HG02884 (cell line): ENCODE data around the gene VWC2L.

Source experiments
- ATAC-seq: cut with Tn5 transposase; IDR thresholded peaks from one replicate; pipeline ENCODE4 v1.9.1; 2021; ENCODE audit warnings: mild to moderate bottlenecking, moderate library complexity; ENCODE audit not compliant: unreplicated experiment

The VWC2L gene

DNA sequence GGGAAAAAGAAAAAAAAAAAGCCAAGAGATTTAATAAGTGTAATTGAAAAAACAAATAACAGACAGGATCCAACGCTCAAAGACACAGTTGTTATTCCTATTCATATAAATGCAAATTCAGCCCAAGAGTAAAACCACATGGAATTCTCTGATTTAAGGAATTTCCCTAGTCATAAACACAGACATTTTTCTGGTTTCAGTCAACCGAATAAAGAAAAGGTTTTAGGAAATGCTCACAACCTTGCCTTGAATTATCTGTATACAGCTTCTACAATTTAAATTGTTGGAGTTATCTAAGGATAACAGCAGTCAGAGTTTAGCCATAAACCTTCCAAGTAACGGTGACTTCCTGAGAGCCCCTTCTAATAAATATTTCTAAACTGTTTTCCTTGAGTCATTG is 122.7 kb downstream of the VWC2L start:
- no peak for ATAC-seq

DNA sequence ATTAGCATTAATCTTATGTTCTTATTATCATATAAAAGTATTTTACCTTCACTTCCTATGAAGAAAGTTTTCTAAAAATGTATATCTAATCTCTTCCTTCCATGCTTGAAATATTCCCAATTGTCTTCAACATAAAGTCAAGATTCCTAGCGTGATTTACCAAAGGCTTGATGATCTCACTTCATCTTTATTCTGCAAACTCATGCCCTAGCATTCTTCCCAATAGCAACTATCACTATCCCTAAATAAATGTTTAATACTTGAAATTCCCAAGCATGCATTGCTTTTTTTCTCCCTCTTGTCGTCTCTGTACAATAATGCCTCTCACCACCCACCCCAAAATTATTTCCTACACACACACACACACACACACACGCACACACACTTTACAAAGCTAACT is 125.8 kb downstream of the VWC2L start:
- ATAC-seq: no peak

DNA sequence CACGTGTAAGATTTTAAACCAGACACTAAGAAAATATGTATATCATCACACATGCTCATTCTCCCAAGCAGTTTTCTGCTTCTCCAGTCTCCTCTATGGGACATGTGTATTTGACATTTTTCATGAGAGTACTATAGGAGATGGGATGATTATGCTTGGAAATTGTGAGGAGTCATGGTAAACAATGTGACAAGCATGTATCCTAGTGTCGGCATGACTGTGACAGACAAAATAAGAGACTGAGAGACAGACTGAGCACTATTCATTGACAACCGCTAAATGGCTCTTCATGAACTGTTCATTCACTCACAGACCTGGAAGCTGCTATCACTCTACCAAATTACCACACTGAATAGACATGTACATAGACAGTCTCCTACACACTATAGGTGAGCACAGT is 127.1 kb downstream of the VWC2L start:
- ATAC-seq: no peak

DNA sequence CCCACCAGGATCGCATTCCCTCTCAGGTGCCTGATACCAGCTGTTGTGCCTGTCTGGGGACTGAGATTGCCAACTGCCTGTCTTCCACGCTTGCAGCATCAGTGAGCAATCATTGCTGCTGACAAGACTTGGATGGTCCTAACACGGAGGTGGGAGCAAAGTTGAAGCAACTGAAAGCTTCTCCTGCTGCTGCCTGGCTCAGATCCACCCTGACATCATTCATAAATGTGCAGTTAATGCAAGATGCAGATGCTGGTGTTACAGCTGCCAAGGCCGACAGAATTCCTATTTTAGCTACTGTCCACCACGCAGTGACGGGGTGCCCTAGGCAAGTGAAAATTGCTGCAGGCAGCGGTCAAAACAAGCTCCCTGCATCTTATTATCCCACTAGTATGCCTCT is 131.4 kb downstream of the VWC2L start:
- ATAC-seq: no peak

DNA sequence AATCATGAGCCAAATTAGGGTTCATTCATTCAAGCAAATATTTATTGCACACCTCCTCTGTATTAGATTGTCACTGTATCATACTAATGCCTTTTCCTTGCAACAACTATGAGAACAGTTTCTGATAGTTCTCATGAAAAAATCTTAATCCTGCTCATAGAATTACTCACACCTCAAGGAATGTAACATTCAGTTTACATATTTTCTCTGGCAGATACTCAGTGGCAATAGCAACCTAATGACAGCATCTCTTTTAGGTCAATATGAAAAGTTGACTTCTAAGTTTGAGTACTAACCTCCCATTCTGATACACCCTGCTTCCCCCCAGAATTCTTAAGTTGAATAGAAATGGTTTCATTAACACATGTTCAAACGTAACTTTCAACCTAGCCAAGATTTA is 132.0 kb downstream of the VWC2L start:
- no peak for ATAC-seq

DNA sequence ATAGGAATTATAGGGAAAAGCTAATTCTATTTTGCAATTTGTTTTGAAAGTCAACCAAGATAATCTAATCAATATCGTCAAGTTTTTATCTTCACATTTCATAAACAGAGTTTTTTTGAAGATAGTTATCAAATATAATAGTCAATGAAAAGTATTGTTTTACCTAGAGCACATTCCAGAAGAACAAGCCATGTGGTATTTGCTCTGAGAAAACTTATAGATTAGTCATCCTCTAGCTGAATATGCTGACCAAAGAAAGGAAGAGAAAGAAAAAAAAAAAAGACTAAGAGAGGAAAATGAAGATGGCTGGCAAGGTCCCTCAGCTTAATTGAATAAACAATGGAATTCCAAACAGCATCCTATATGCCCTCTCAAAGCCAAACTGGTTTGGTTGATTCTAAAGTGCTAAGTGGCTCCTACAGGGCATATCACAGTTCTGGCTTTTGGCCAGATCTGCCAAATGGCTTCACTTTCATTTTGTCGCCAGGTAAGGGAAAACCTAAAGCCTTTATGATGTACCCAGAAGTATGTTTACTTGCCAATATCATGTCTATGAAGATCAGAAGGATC is 132.6 kb downstream of the VWC2L start:
- ATAC-seq: no peak

DNA sequence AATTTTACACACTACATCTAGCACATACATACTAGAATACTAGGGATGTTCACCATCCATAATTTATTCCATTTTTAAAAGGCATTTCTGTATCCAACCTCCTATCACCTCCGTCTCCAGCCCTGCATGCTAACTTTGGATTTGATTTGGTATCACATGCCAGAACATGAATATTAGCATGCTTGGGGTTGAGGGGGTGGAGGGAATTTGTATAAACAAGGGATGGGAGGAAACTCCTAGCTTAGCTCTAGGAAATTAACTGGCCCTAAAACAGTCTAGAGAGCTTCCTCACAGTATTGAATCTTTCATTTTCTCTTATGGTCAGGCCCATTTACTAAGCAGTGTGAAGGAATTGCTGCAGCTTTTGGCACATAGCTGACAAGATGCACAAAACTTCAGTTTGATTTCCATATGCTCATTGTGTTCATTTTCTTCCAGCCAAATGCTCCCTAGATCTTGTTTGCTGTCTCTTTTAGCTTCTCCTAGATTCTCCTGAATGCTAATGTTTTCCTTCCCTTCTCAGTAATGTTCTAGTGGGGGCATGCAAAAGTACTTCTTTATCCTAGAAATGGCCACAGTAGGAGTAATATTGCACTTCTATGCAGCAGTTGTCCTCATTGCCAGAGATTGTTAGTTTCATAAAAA is 135.2 kb downstream of the VWC2L start:
- no peak for ATAC-seq

DNA sequence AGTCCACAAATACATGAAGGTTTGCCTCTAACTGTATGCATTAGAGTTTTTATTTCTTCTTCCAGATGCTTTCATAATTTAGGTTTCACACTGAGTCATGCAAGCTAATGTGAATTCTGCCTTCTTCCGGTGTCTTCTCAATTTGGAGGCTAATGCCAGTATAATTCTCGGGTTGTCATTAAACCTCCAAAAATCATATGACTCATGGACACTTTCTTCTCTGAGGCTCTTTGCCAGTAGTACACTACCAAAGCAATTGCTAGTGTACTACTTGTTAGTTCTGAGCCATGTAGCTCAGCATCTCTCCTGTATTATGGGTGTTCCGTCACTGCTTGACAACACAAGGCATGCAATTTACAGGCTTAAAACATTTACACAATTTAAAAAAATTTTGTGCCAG is 137.1 kb downstream of the VWC2L start:
- no peak for ATAC-seq

DNA sequence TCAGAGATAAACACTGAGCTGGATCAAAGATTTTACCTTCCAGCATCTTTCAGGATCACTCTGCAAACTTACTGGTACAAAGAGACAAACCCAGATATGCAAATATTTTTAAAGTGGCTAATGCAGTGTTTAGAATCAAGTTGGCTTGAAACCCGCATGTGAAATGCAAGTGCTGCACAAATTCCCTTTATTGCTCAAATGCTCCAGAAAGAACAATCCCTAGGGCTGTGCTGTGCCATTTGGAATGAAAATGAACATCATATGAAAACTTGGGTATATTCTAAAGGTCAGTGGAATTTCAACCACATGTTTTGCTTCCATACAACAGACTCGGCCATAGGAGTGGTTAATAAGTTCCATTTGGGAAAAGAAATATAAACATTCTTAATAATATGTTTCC is 139.1 kb downstream of the VWC2L start:
- ATAC-seq: no peak

DNA sequence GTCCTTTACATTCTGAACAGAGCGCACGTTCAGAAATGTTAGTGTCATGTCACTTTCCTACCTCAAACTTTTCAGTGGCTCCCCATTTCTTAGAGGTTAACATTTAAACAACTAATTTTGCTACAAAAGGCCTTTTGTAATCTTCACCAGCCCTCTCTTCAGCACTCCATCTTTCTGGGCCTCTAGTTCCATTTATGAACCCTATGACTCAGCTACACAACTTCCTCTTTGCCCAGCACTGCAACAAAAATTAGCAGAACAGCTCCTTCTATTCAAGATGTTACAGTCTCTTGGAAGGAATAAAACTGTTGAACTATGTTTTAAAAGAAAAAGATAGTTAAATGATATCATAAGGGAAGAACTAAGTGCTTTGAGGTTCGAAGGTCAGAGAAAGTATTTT is 139.9 kb downstream of the VWC2L start:
- no peak for ATAC-seq

DNA sequence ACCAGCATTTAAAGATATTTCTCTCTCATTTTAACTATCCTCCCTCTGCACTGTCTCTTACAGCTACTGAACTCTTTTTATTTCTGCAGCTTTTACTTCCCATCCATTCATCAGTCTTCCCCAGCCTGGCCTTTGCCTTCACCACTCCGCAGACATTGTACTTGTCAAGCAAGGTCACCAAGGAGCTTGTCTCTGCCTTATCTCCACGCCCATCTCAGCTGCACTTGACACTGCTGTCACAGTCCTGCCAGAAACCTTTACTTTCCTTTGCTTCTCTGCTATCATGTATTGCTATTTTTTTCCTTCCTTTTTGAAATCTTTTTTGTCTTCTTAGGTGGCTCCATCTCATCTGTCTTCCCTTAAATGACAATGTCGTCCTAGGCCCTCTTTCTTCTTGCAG is 147.0 kb downstream of the VWC2L start:
- ATAC-seq: no peak

DNA sequence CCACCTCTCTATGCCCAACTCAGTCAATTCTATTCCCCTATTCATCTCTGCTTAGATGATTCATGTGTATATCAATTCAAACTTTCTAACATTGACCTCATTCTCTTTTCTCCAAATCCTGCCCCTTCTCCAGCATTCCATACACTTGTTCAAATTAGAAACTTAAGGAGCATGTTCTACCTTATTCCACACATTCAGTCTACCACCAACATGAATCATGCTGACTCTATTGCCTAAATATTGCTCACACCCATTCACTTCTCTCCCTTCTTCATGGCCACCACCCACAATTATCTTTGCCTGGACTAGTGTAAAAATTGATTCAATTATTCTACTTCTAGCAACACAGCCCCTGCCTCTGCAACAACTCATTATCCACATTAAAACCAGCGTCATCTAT is 147.5 kb downstream of the VWC2L start:
- no peak for ATAC-seq

DNA sequence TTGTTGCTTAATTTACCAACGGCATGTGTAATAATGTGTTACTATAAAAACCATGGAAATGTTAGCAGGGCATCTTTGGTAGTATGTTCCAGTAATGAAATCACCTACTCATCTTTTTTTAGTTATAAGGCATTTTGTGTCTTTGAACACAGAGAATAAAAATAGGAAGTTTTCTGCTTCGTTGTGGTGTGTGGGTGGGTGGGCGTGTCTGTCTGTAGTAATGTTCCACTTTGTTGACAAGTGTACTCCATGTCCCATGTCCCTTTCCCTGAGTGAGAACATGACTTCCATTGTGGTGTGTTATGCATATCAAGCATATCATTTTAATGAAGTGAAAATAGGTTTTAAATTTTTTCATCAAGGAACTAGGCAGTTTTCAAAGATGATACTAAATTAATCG is 149.3 kb downstream of the VWC2L start:
- ATAC-seq: no peak

DNA sequence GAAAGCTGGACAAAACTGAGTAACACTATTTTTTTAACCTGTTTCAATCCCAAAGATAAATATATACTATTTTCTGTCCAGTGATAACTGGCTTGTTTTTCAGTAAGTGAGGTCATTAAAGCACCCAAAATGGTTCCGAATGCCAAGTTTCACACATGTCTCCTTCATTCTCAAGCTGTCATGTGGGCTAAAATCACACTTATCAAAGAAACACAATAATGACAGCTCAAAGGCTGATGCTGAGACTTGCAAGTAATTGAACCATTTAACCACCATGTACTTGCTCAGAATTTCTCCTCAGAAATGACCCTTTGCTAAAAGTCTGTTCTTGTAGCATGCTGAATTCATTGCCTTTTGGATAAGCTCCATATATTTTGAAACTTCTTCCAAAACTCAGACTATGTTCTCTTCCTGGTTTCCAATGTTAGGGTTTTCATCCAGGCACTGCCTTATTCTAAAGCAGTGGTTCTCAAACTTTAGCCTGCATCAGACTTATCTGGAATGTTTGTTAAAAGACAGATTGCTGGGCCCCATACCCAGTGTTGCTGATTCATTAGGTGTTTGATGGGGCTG is 149.8 kb downstream of the VWC2L start:
- ATAC-seq: no peak

DNA sequence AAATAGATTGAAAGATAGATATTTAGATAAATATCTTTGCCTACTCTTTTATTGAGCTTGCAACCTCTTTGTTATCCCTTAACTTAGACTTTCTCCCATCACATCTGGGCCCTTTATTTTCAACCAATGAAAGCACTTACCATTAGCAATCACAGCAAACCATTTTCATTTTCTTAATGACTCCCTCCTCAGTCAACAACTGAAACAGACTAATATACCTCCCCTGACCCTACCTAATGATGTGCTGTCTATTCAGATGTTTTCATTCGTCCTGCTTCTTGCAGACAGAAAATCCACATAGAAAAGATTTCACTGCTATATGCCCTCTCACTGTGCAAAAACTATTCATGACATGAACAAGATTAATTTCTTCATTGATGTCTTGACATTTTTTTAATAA is 154.4 kb downstream of the VWC2L start:
- ATAC-seq: no peak

DNA sequence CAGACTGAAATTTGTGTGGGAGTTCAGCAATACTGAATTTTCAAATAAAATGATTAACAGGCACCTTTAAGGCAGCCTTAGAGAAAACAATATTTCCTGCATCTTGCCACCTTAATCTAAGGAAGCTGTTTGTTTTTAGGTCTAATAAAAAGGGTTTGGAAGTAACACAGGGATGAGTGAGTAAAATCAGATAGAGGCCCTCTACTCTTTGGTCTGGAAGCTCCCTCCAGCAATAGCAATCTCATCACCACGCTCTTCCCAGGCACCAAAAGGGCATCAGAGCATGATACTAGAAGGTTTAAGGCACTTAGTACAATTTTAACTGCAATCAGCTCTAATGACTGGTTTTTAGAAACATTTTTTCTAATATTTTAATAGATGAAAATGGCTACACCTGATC is 155.6 kb downstream of the VWC2L start:
- ATAC-seq: no peak

DNA sequence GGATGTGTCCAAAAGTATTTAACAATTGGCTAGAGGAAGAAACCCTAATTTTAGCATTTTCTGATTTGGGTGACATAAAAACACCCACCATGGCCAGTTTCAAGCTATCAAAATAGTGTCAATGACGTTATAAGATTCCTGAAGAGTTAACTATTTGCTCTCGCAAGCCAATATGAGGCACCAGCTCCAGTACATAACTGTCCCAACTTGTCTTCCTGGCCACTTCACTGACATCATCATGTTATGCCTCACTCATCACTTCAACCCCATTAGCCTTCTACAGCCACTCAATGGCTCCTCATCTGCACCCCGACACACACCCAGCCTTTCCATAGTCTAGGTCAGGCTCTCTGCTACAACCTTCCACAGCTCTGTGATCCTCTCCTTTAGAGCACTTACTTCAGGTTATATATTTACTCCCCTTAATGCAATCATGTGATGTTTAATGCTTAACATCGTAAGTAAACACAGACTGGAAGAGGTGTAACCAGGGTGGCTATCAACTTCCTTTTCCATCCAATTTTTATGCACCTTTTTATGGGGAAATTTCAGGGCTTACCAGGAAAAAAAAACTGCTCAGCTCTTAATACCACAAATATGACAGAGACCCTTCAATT is 158.7 kb downstream of the VWC2L start:
- ATAC-seq: no peak

DNA sequence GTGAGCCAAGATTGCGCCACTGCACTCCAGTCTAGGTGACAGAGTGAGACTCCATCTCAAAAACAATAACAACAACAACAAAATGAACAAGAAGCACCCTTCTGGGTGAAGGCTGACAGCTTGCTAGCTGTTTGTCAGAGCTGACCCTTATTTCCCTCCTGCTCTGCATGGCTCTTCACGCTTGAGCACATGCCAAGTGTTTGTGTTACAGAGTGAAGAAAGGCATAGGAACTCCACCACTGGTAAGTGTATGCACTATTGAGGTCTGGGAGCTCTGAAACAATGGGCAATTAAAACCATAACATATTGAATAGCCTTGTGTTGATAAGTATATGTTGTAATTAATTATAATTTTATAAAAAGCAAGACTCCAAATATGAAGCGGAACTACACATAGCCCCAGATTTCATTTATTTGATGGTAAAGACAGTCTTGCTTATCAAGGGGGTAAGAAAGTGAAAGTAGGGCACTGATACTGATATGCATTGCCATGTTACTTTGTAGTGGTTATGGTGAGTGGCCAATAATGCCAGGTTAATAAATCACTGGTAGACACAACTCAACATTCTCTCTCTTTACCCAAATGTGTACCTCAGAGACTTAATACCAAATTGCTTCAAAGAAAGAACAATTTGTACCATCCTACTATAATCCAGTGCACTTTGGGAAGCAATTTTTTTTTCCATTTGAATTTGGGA is 163.4 kb downstream of the VWC2L start:
- ATAC-seq: no peak

DNA sequence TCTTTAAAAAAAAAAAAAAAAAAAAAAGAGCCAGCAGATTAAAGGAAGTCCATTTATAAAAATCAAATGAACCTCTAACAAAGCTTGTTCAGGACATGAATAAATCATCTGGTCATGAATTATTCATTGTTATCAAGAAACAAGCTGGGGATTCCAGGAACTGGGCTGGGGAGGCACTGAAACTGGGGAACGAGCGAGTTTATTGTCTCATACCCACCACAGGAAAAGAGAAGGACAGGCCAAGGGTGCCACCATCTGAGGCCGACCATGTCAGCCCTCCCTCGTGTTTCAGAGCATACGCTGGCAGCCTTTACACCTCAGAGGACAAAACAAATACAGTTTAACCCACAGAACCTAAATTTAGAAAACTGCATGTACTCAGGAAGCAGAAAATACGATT is 164.2 kb downstream of the VWC2L start:
- ATAC-seq: no peak

DNA sequence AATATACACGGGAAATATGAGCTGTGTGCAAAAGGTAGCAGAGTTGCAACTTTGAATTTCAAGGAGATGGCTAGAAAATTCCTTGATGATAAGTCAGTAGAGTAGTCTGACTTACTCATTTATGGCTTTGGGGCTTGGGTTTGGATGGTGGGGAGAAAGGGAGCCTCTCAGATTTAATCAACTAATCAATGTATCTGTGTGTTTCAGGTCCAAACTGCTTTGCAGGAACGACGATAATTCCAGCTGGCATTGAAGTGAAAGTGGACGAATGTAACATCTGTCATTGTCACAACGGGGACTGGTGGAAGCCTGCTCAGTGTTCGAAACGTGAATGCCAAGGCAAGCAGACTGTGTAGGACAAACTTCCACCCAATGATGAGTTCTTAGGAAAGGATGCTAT is 164.6 kb downstream of the VWC2L start:
- no peak for ATAC-seq

DNA sequence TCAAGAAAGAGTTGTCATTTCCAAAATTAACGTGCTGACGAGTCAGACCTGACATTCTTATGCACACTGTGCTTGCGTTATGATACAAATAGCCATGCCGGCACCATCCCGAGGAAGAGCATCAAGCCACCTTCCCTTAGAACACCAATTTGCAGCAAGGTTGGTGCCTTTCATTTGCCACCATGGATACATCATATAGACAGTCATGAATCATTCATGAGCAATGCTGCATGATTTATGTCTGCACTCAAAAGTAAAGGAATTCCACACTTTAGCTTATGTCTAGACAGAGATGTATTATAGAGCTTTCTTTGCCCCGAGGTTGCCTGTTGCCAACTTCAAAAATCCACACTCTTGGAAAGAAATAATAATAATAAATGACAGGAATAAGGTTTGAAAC is 166.9 kb downstream of the VWC2L start:
- no peak for ATAC-seq

DNA sequence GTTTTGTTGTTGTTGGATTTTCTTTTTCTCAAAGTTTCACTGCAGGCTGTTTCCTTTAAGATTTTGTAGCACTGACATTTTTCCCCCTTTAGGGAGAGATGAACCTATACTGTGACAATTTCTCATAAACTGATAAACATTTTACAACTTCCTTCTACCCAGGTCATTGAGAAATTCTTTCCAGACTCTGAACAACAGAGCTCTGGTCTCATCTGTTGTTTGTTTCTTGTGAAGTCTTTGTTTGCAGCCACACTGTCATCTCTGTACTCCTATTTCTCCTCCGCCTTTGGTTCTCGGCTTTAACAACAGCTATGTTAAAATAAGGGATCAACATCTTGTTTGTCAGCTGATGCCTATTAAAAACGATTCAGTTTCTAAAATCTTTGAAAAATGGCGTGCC is 167.6 kb downstream of the VWC2L start:
- ATAC-seq: no peak
